ENCODE data around the gene TFR2. TPM values are rescaled to one million over a fixed set of nuclear protein-coding genes. Genes with fewer than 3 reads are reported as not detected.

Gene TFR2
- total and polyA plus RNA-seq, 10 donors, result 1.7 to 6.6 (median 2.1) TPM

DNA sequence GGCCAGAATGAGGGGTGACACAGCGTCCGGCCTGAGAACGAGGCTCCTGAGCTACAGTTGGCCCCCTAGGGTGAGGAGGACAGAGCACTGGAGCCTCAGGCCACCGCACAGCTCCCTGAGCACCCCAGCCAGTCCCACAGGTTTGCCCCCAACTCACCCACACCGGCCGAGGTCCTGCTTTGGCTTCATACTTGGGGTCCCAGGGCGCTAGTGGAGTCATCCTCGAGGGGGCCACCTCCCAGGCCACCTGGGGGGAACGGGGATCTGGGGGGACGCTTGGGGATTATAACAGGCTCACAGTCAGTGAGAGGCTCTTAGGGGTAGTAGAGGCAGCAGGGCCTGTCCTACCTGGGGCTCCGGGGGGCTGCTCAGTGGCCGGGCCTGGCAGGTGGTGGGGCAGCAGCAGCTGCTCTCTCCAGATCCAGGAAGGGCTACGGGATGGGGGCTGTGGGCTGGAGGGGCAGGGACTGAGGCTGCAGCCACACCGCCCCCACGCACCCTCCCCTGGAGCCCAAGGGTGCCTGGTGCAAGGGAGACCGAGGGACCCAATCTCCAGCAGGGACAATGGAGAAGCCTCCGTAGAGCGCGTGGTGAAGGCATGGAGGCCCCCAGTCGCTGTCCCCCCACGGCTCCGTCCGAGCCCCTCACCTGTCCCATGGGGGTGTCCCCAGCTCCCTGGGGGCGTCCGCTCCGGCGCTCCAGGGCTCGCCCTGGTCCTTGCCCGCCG lies 68.2 kb downstream of the TFR2 start:
- intact Hi-C loops (cut with DNase I; ENCODE audit: low total_unique reads), result no loop called here
- H3K9me3 ChIP-seq, result no peaks in the 10 kb centered on the region
- peak; percentile 74 for DNase-seq
- H3K4me1 ChIP-seq, result peaks cover 11 to 52% (median 33%) of the 10 kb centered on the region in 6 donors
- H3K27ac ChIP-seq, result no peak overlapping the region
- TF ChIP-seq POLR2AphosphoS5 (IDR thresholded peaks at IDR 0.05) (peak in 2 of 3 donors; percentile 2 to 49), POLR2A (IDR thresholded peaks at IDR 0.05) (no peak), CTCF (IDR thresholded peaks at IDR 0.05 in 8 of 11, conservative IDR thresholded peaks at IDR 0.05 in 3 of 11) (no peak)
- peaks cover 5 to 66% (median 58%) of the 10 kb centered on the region in 6 donors for H3K36me3 ChIP-seq
- no peak overlapping the region for H3K4me3 ChIP-seq
- peaks cover 0 to 17% (median 0%) of the 10 kb centered on the region in 7 donors for H3K27me3 ChIP-seq (replicated peaks in 1 of 7)
- WGBS, 5 donors, result 93 to 95% (median 94%) methylated on average over 9 to 30 of the region's 30 CpGs

DNA sequence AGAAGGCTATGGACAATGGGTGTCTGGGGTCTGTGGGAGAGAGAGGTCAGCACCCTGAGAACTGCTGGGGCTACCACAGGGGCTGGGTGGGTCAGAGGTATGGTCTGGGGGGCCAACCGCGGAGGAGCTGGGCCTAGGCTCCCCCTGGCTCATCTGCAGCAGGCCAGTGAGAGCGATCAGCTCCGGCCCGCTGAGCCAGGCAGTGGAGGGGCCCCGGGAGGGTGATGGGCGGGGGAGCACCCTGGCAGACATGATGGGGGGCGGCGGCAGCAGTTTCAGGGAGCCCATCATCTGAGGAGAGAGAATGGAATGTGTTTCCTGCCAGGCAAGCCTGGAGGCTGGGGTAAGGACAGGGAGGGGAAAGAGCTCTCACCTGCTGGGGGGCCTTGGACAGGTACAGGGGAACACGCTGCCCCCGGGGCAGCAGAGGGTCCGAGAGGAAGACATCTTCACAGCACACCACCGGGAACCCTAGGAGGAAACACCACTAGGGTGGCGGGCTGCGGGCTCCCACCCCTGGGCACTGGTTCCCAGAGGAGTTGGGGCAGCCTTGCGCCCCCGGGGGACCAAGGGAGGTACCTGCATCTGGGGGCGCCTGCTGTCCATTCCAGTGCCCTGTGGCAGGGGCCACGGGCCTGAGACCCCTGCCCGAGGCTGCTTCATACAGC lies 68.9 kb downstream of the TFR2 start:
- TF ChIP-seq POLR2AphosphoS5 (IDR thresholded peaks at IDR 0.05) (peak in 2 of 3 donors; percentile 19 to 49), CTCF (IDR thresholded peaks at IDR 0.05 in 8 of 11, conservative IDR thresholded peaks at IDR 0.05 in 3 of 11) (no peak)
- no peaks in the 10 kb centered on the region for H3K9me3 ChIP-seq
- intact Hi-C loops (cut with DNase I; ENCODE audit: low total_unique reads), result no loop called here
- DNase-seq, result peak; percentile 74
- peaks cover 18 to 59% (median 40%) of the 10 kb centered on the region in 6 donors for H3K4me1 ChIP-seq
- H3K27ac ChIP-seq, result no peak overlapping the region
- WGBS, 5 donors, result 84 to 95% (median 89%) methylated on average over 11 to 20 of the region's 20 CpGs
- H3K4me3 ChIP-seq, result no peak overlapping the region
- H3K27me3 ChIP-seq (replicated peaks in 1 of 7), result peaks cover 0 to 17% (median 0%) of the 10 kb centered on the region in 7 donors
- H3K36me3 ChIP-seq, result peaks cover 0 to 59% (median 51%) of the 10 kb centered on the region in 6 donors

GRCh38 chr7:100571829-100572116 lies 69.6 kb downstream of the TFR2 start:
- Histone ChIP-seq H3K27ac (no peak overlapping the region), H3K27me3 (replicated peaks in 1 of 7) (peaks cover 0 to 17% (median 0%) of the 10 kb centered on the region in 7 donors), H3K4me1 (peaks cover 21 to 65% (median 46%) of the 10 kb centered on the region in 6 donors), H3K4me3 (no peak overlapping the region), H3K36me3 (peaks cover 0 to 52% (median 44%) of the 10 kb centered on the region in 6 donors), H3K9me3 (no peaks in the 10 kb centered on the region)
- intact Hi-C loops (cut with DNase I; ENCODE audit: low total_unique reads), result no loop called here
- TF ChIP-seq CTCF (IDR thresholded peaks at IDR 0.05 in 8 of 11, conservative IDR thresholded peaks at IDR 0.05 in 3 of 11) (no peak), POLR2AphosphoS5 (IDR thresholded peaks at IDR 0.05) (no peak), POLR2A (IDR thresholded peaks at IDR 0.05) (no peak)
- WGBS, 5 donors, result 89 to 98% (median 92%) methylated on average over 2 of the region's 2 CpGs
- DNase-seq, result no peak
